B cell (primary cell): ENCODE measurements around the gene LUZP1. TPM values are rescaled to one million over a fixed set of nuclear protein-coding genes. Genes with fewer than 3 reads are reported as not detected.
A peak's percentile ranks its signal among the peaks of the same experiment; 100 is the strongest.

ENCODE experiments used
- ATAC-seq: fragments of 200-7000 bp; cut with Tn5 transposase; one replicate; pipeline ENCODE4 v1.10.0; 2021; ENCODE audit warnings: low read depth, mild to moderate bottlenecking, moderate number of reproducible peaks, moderate library complexity
- CTCF ChIA-PET: fragments of 350-600 bp; sonication (Branson Sonifier 250); formaldehyde crosslinking; loops from one replicate; lab custom pipeline; 2021; ENCODE audit warnings: antibody characterized with exemption, inconsistent platforms; lab: Charles Lee
- POLR2A ChIA-PET: fragments of 350-600 bp; sonication (Branson Sonifier 250); formaldehyde crosslinking; loops from one replicate; lab custom pipeline; 2021; ENCODE audit warnings: antibody characterized with exemption; lab: Charles Lee
- DNase-seq: peaks from one replicate; pipeline ENCODE4 v3.0.0; 2013
- H2AFZ ChIP-seq: 2 replicates; pipeline ENCODE4 v1.6.1; 2012; ENCODE audit warnings: mild to moderate bottlenecking, low read depth, low read length; ENCODE audit not compliant: insufficient read depth, poor library complexity, severe bottlenecking
- H3K27ac ChIP-seq, 2 donors: 1 replicate in 1 of 2; 2 replicates in 1 of 2; pipeline ENCODE4 v1.5.1; 2012 to 2013; ENCODE audit warnings: low read length in 2 of 2, mild to moderate bottlenecking in 2 of 2, moderate library complexity in 1 of 2
- H3K27me3 ChIP-seq, 4 experiments: fragments of 200-600 bp in 1 of 4; sonication (generic) in 1 of 4; replicated peaks in 1 of 4; 1 replicate in 2 of 4; 2 replicates in 2 of 4; pipeline versions ENCODE4 v1.6.1 to v1.7.0; 2013 to 2016; ENCODE audit warnings: low read length in 3 of 4, mild to moderate bottlenecking in 2 of 4, mixed read lengths in 1 of 4, moderate library complexity in 1 of 4; ENCODE audit not compliant: insufficient read depth in 4 of 4, control insufficient read depth in 3 of 4; ENCODE audit errors: control extremely low read depth in 1 of 4
- H3K36me3 ChIP-seq, 2 experiments: replicated peaks in 1 of 2; 1 replicate in 1 of 2; 2 replicates in 1 of 2; pipeline versions ENCODE4 v1.6.1 to v1.7.1; 2013; ENCODE audit warnings: low read length in 1 of 2; ENCODE audit not compliant: insufficient read depth in 2 of 2, control insufficient read depth in 1 of 2; ENCODE audit errors: control extremely low read depth in 1 of 2, extremely low read depth in 1 of 2
- H3K4me1 ChIP-seq, 2 donors: fragments of 200-600 bp in 1 of 2; sonication (generic) in 1 of 2; 1 replicate in 1 of 2; 2 replicates in 1 of 2; pipeline versions ENCODE4 v1.5.1 to v1.6.1; 2013 to 2017; ENCODE audit warnings: low read length in 2 of 2; ENCODE audit not compliant: control insufficient read depth in 2 of 2, insufficient read depth in 2 of 2
- H3K4me2 ChIP-seq: replicated peaks from 2 replicates; pipeline ENCODE3; 2012; ENCODE audit warnings: mild to moderate bottlenecking, low read depth, low read length; ENCODE audit not compliant: poor library complexity, severe bottlenecking
- H3K4me3 ChIP-seq, 5 experiments: fragments of 200-600 bp in 1 of 5; sonication (generic) in 1 of 5; 1 replicate in 3 of 5; 2 replicates in 2 of 5; pipeline versions ENCODE4 v1.5.1 to v1.7.0; 2011 to 2016; ENCODE audit warnings: low read length in 4 of 5, mild to moderate bottlenecking in 4 of 5, low read depth in 2 of 5, control low read depth in 1 of 5, moderate library complexity in 1 of 5; ENCODE audit not compliant: insufficient read depth in 1 of 5; ENCODE audit errors: control extremely low read depth in 1 of 5, extremely low read depth in 1 of 5
- H3K79me2 ChIP-seq: fragments of 200-600 bp; sonication (generic); one replicate; pipeline ENCODE4 v1.6.0; 2016; ENCODE audit warnings: low read length; ENCODE audit not compliant: control insufficient read depth, insufficient read depth
- H3K9ac ChIP-seq: fragments of 200-600 bp; sonication (generic); 2 replicates; pipeline ENCODE4 v1.6.1; 2017; ENCODE audit warnings: mild to moderate bottlenecking, low read length, moderate library complexity
- H3K9me3 ChIP-seq, 3 donors: one replicate each; pipeline versions ENCODE4 v1.6.1 to v1.7.1; 2013; ENCODE audit warnings: low read length in 2 of 3; ENCODE audit not compliant: control insufficient read depth in 2 of 3, insufficient read depth in 1 of 3; ENCODE audit errors: control extremely low read depth in 1 of 3
- H4K20me1 ChIP-seq: 2 replicates; pipeline ENCODE4 v1.6.0; 2012; ENCODE audit warnings: mild to moderate bottlenecking, low read length; ENCODE audit not compliant: insufficient read depth, control insufficient read depth, poor library complexity, severe bottlenecking
- H3K27ac Mint-ChIP-seq: one replicate; pipeline ENCODE4 v1.8.0; 2021; ENCODE audit warnings: mixed read lengths
- H3K27me3 Mint-ChIP-seq: one replicate; pipeline ENCODE4 v1.8.0; 2021; ENCODE audit warnings: mixed read lengths
- H3K4me1 Mint-ChIP-seq: one replicate; pipeline ENCODE4 v1.8.0; 2021; ENCODE audit warnings: mixed read lengths
- H3K4me3 Mint-ChIP-seq: one replicate; pipeline ENCODE4 v1.8.0; 2021; ENCODE audit warnings: mixed read lengths
- H3K9me3 Mint-ChIP-seq: one replicate; pipeline ENCODE4 v1.8.0; 2022; ENCODE audit warnings: mixed read lengths; ENCODE audit not compliant: insufficient read depth
- CTCF ChIP-seq: fragments of 200-600 bp; IDR thresholded peaks from one replicate; pipeline ENCODE4 v1.8.0; 2022; ENCODE audit warnings: antibody characterized with exemption, mild to moderate bottlenecking
- EZH2 ChIP-seq: IDR thresholded peaks from 2 replicates; pipeline ENCODE4 v1.6.1; 2012; ENCODE audit warnings: borderline replicate concordance, low read depth, mild to moderate bottlenecking, moderate library complexity, low read length; ENCODE audit not compliant: insufficient read depth, poor library complexity, severe bottlenecking
- WGBS: methylation state at CpG from one replicate; pipeline ENCODE4 v1.1.5; 2013; ENCODE audit warnings: missing lambda C conversion rate; ENCODE audit not compliant: insufficient coverage; 5-methylcytosine and 5-hydroxymethylcytosine counted together
- intact Hi-C: fragments of 100-400 bp; cut with micrococcal nuclease; formaldehyde crosslinking; loops from one replicate; pipeline ENCODE4 v1.10.0; 2022
- polyA plus RNA-seq: library from polyadenylated mRNA; depleted of rRNA; stranded (reverse); fragments of >200 nt; gene quantifications from 2 replicates; pipeline ENCODE4 v1.2.3, GENCODE V29; 2012
- total RNA-seq, 2 donors: library from RNA; stranded (reverse); fragments of 120-200 nt in 1 of 2; gene quantifications; 1 replicate in 1 of 2; 2 replicates in 1 of 2; pipeline versions ENCODE4 v1.2.3 to v1.2.4, GENCODE V29; 2013 to 2022

Gene LUZP1
- total and polyA plus RNA-seq, 2 donors (not counting 1 experiment from before 2014, with no cell fraction given): 2.0 to 12.9 TPM

DNA sequence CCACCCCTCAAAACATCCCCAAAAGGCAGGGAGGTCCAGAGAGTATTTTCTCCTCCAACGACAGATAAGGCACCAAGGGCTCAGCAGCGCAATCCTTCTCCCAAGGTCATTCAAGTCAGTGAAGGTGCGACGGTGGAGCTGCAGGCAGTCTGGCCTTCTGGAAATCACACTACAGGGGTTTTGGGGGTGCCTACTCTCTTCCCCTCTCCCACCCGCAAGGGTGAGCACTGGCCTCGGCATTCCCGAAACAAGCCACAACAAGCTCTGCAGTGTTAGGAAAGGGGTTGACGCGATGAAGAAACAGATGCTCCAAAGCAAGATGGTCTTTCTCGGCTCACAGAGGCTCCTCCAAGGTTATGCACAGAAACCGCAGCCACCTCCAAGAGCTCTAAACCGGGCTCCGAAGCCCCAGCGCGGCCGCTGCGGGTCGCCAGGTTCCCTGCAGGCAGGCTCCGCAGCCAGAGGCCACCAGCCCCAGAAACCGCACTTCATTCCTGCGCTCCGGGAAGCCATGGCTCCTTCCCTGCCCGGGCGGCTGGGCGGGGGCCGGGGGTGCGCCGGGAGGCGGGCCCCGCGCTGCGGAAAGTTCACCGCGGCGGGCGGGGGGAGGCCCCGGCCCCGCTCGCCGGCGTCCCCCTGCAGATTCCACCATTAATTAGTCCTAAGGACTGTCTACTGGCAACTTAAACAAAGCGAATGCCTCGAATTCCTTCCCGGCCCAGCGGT, 1.1 kb downstream of the LUZP1 start:
- H3K4me3 Mint-ChIP-seq: peak overlapping the region; percentile 93
- peak overlapping the region; percentile 56 for H3K27ac Mint-ChIP-seq
- no peaks in the 10 kb centered on the region for H4K20me1 ChIP-seq
- no peak for TF ChIP-seq CTCF
- no peak for TF ChIP-seq EZH2
- H2AFZ ChIP-seq: peak overlapping the region; percentile 57
- no peak overlapping the region for H3K27ac ChIP-seq
- H3K4me3 ChIP-seq: peak overlapping the region; percentile 46 to 99 (median 80)
- H3K79me2 ChIP-seq: peaks cover 40% of the 10 kb centered on the region
- H3K4me2 ChIP-seq: peak overlapping the region; percentile 94
- ChIA-PET CTCF (interaction anchor here (0.6 to 2.5 kb wide), 6 partner anchors 10 to 68 kb away, joined by 3 to 14 read pairs (median 4); no protein-coding TSS in a partner anchor), POLR2A (interaction anchor here (0.5 to 1.2 kb wide), 3 partner anchors 9 to 64 kb away, joined by 3 to 4 read pairs (median 4); no protein-coding TSS in a partner anchor)
- peaks cover 19 to 23% of the 10 kb centered on the region in 2 donors for H3K4me1 ChIP-seq
- intact Hi-C loops: loop anchor here (1.0 to 10.0 kb wide), 3 partner anchors 10 to 377 kb away; partner anchors contain the start of gene KDM1A
- peaks cover 0 to 6% (median 0%) of the 10 kb centered on the region in 3 donors for H3K9me3 ChIP-seq
- peaks cover 25% of the 10 kb centered on the region for H3K4me1 Mint-ChIP-seq
- H3K36me3 ChIP-seq: no peaks in the 10 kb centered on the region
- ATAC-seq: peak; percentile 4
- H3K27me3 ChIP-seq: no peaks in the 10 kb centered on the region
- WGBS: 4% methylated on average over 44 of the region's 45 CpGs
- H3K9me3 Mint-ChIP-seq: no peaks in the 10 kb centered on the region
- H3K27me3 Mint-ChIP-seq: no peaks in the 10 kb centered on the region
- H3K9ac ChIP-seq: peak overlapping the region; percentile 71
- peak; percentile 53 for DNase-seq

- peaks cover 0 to 6% (median 0%) of the 10 kb centered on the region in 3 donors for H3K9me3 ChIP-seq
- Mint-ChIP-seq H3K4me3 (peak overlapping the region; percentile 84), H3K27ac (no peak overlapping the region), H3K4me1 (peaks cover 25% of the 10 kb centered on the region), H3K9me3 (no peaks in the 10 kb centered on the region), H3K27me3 (no peaks in the 10 kb centered on the region)
- H3K27me3 ChIP-seq: no peaks in the 10 kb centered on the region
- H4K20me1 ChIP-seq: no peaks in the 10 kb centered on the region
- peak overlapping the region; percentile 71 for H3K9ac ChIP-seq
- peak overlapping the region; percentile 57 for H2AFZ ChIP-seq
- TF ChIP-seq EZH2 (no peak), CTCF (no peak)
- DNase-seq: no peak
- H3K79me2 ChIP-seq: peaks cover 46% of the 10 kb centered on the region
- CTCF ChIA-PET: interaction anchor here (0.6 to 2.5 kb wide), 6 partner anchors 11 to 67 kb away, joined by 3 to 14 read pairs (median 4); no protein-coding TSS in a partner anchor
- POLR2A ChIA-PET: interaction anchor here (0.5 to 1.2 kb wide), 4 partner anchors 10 to 839 kb away, joined by 3 to 4 read pairs (median 4); no protein-coding TSS in a partner anchor
- no peak overlapping the region for H3K4me3 ChIP-seq
- no peak for ATAC-seq
- H3K4me1 ChIP-seq: peaks cover 19 to 23% of the 10 kb centered on the region in 2 donors
- no peaks in the 10 kb centered on the region for H3K36me3 ChIP-seq
- intact Hi-C loops: loop anchor here (10.0 kb wide), 1 partner anchor 378 kb away; no protein-coding TSS in a partner anchor
- no peak overlapping the region for H3K27ac ChIP-seq
- peak overlapping the region; percentile 94 for H3K4me2 ChIP-seq
Measured at GRCh38 chr1:23166854-23167253, 1.8 kb downstream of the LUZP1 start.
